Transverse colon (tissue), 4 donors: ENCODE measurements around the gene ZNF792. TPM values are rescaled to one million over a fixed set of nuclear protein-coding genes. Genes with fewer than 3 reads are reported as not detected.

ENCODE experiments used
- DNase-seq: peaks from one replicate; pipeline ENCODE4 v3.0.0-alpha.2; 2019
- H3K27ac ChIP-seq, 4 donors: fragments of 200-600 bp; sonication (generic); 2 replicates each; pipeline ENCODE4 v1.5.1; 2016 to 2018; ENCODE audit warnings: inconsistent platforms in 4 of 4
- H3K27me3 ChIP-seq: fragments of 200-600 bp; sonication (generic); 2 replicates; pipeline ENCODE4 v1.5.1; 2017; ENCODE audit warnings: inconsistent platforms
- H3K36me3 ChIP-seq, 4 donors: fragments of 200-600 bp; sonication (generic); 2 replicates each; pipeline ENCODE4 v1.5.1; 2017 to 2019; ENCODE audit warnings: inconsistent platforms in 4 of 4
- H3K4me1 ChIP-seq, 4 donors: fragments of 200-600 bp; sonication (generic); 2 replicates each; pipeline ENCODE4 v1.5.1; 2017 to 2020; ENCODE audit warnings: inconsistent platforms in 4 of 4
- H3K4me3 ChIP-seq, 4 donors: fragments of 200-600 bp; sonication (generic); 1 replicate in 1 of 4; 2 replicates in 3 of 4; pipeline versions ENCODE4 v1.5.1 to v1.6.1; 2017 to 2019; ENCODE audit warnings: inconsistent platforms in 4 of 4
- H3K9me3 ChIP-seq, 2 donors: fragments of 200-600 bp; sonication (generic); 2 replicates each; pipeline ENCODE4 v1.5.1; 2017 to 2019; ENCODE audit warnings: inconsistent platforms in 2 of 2
- CTCF ChIP-seq, 5 experiments: fragments of 200-600 bp in 3 of 5; fragments of 450-650 bp in 2 of 5; sonication (generic) in 3 of 5; IDR thresholded peaks; 1 replicate in 2 of 5; 2 replicates in 3 of 5; pipeline ENCODE4 v1.5.1; 2016 to 2017; ENCODE audit warnings: antibody characterized with exemption in 5 of 5, inconsistent platforms in 3 of 5, mild to moderate bottlenecking in 2 of 5, moderate library complexity in 1 of 5
- EP300 ChIP-seq: sonication (generic); formaldehyde crosslinking; IDR thresholded peaks from one replicate; pipeline ENCODE4 v1.6.1; 2017; ENCODE audit warnings: antibody characterized with exemption, low read depth
- POLR2A ChIP-seq: fragments of 450-650 bp; IDR thresholded peaks from one replicate; pipeline ENCODE4 v1.6.1; 2016; ENCODE audit warnings: antibody characterized with exemption, mild to moderate bottlenecking, moderate library complexity
- POLR2AphosphoS5 ChIP-seq, 3 donors: sonication (generic); formaldehyde crosslinking; IDR thresholded peaks; one replicate each; pipeline ENCODE4 v1.6.1; 2016; ENCODE audit warnings: antibody characterized with exemption in 3 of 3
- WGBS, 2 donors: methylation state at CpG; one replicate each; pipeline ENCODE4 v1.1.5; 2018; ENCODE audit warnings: low coverage in 1 of 2; 5-methylcytosine and 5-hydroxymethylcytosine counted together
- in situ Hi-C, 4 donors: fragments of 200-750 bp; cut with MboI; loops; one replicate each; pipeline versions ENCODE4 v1.15.0 to v1.15.1; 2017; ENCODE audit warnings: low sequenced_read_pairs in 3 of 4, low pct_ligation_motif_present in 1 of 4, low pct_unique_long_range_greater_than_20kb in 1 of 4
- intact Hi-C: fragments of 100-400 bp; cut with DNase I; formaldehyde crosslinking; loops from one replicate; pipeline ENCODE4 v1.15.1; 2023; ENCODE audit warnings: low total_unique reads
- total RNA-seq, 4 donors: library from RNA; depleted of rRNA; stranded (reverse); fragments of >200 nt; gene quantifications; one replicate each; pipeline ENCODE4 v1.1.0, GENCODE V29; 2016

ZNF792 gene
- total RNA-seq, 4 donors from 2014 or later = 3.4 to 8.4 (median 6.5) TPM

- no peak for DNase-seq
- Histone ChIP-seq H3K4me1 (peaks cover 7 to 14% (median 10%) of the 10 kb centered on the region in 4 donors), H3K4me3 (no peak overlapping the region), H3K9me3 (peaks cover 67 to 69% of the 10 kb centered on the region in 2 donors), H3K27me3 (no peaks in the 10 kb centered on the region), H3K36me3 (peaks cover 3 to 67% (median 27%) of the 10 kb centered on the region in 4 donors), H3K27ac (no peak overlapping the region)
- WGBS, 2 donors = 90 to 98% methylated on average over 6 to 22 of the region's 22 CpGs
- intact Hi-C loops (no loop called here), in situ Hi-C loops (no loop called here)
- no peak for TF ChIP-seq POLR2A
- no peak for TF ChIP-seq EP300
- TF ChIP-seq CTCF (IDR thresholded peaks at IDR 0.05) = no peak
- TF ChIP-seq POLR2AphosphoS5 (IDR thresholded peaks at IDR 0.05) = no peak
Observed at GRCh38 chr19:34957830-34958751, 5.9 kb downstream of the ZNF792 start.

- no peaks in the 10 kb centered on the region for H3K27me3 ChIP-seq
- no peak for TF ChIP-seq POLR2A
- TF ChIP-seq CTCF (IDR thresholded peaks at IDR 0.05) = no peak
- no peak for TF ChIP-seq POLR2AphosphoS5 (IDR thresholded peaks at IDR 0.05)
- TF ChIP-seq EP300 = no peak
- in situ Hi-C loops = no loop called here
- no peaks in the 10 kb centered on the region for H3K4me1 ChIP-seq
- DNase-seq = no peak
- H3K36me3 ChIP-seq = peaks cover 0 to 46% (median 8%) of the 10 kb centered on the region in 4 donors
- intact Hi-C loops = no loop called here
- peaks cover 62 to 64% of the 10 kb centered on the region in 2 donors for H3K9me3 ChIP-seq
- H3K27ac ChIP-seq = no peak overlapping the region
- H3K4me3 ChIP-seq = no peak overlapping the region
Observed at GRCh38 chr19:34953092-34953491, 10.9 kb downstream of the ZNF792 start.

- Histone ChIP-seq H3K27ac (no peak overlapping the region), H3K36me3 (peaks cover 0 to 29% (median 6%) of the 10 kb centered on the region in 4 donors), H3K9me3 (peaks cover 29 to 37% of the 10 kb centered on the region in 2 donors), H3K27me3 (no peaks in the 10 kb centered on the region), H3K4me3 (no peak overlapping the region), H3K4me1 (no peaks in the 10 kb centered on the region)
- intact Hi-C loops (no loop called here), in situ Hi-C loops (no loop called here)
- 92 to 94% methylated on average over 11 to 13 of the region's 13 CpGs for WGBS, 2 donors
- TF ChIP-seq POLR2A (no peak), POLR2AphosphoS5 (IDR thresholded peaks at IDR 0.05) (no peak), EP300 (no peak), CTCF (IDR thresholded peaks at IDR 0.05) (no peak)
- no peak for DNase-seq
Observed at GRCh38 chr19:34943861-34944573, 20.0 kb downstream of the ZNF792 start.

GRCh38 chr19:34938886-34939285 is 25.1 kb downstream of the ZNF792 start:
- in situ Hi-C loops = no loop called here
- 93 to 98% methylated on average over 3 to 10 of the region's 10 CpGs for WGBS, 2 donors

More at GRCh38 chr19:34938886-34939285, 25.1 kb downstream of the ZNF792 start:
- TF ChIP-seq CTCF (IDR thresholded peaks at IDR 0.05) = no peak
- no peak for TF ChIP-seq EP300
- no peak for TF ChIP-seq POLR2AphosphoS5 (IDR thresholded peaks at IDR 0.05)
- no peak for TF ChIP-seq POLR2A
- H3K4me1 ChIP-seq = no peaks in the 10 kb centered on the region
- no peaks in the 10 kb centered on the region for H3K27me3 ChIP-seq
- H3K4me3 ChIP-seq = no peak overlapping the region
- DNase-seq = no peak
- H3K27ac ChIP-seq = no peak overlapping the region
- intact Hi-C loops = no loop called here
- H3K9me3 ChIP-seq = peaks cover 11 to 14% of the 10 kb centered on the region in 2 donors
- peaks cover 0 to 32% (median 9%) of the 10 kb centered on the region in 4 donors for H3K36me3 ChIP-seq
